NT2/D1 (cell line): Measurements from ENCODE around the gene CPEB3.

ENCODE experiments used
- SUZ12 ChIP-seq: IDR thresholded peaks from 2 replicates; pipeline ENCODE4 v1.6.1; 2011; ENCODE audit not compliant: insufficient read length, insufficient read depth; ENCODE audit errors: extremely low read depth
- YY1 ChIP-seq: IDR thresholded peaks from 2 replicates; pipeline ENCODE4 v1.6.1; 2011; ENCODE audit not compliant: insufficient read length, insufficient read depth
- ZNF274 ChIP-seq: IDR thresholded peaks from 2 replicates; pipeline ENCODE4 v1.6.1; 2011; ENCODE audit warnings: mild to moderate bottlenecking, low read depth, low read length

GRCh38 chr10:92024700-92025099 lies 266.2 kb downstream of the CPEB3 start:
- TF ChIP-seq SUZ12 (no peak), ZNF274 (no peak), YY1 (no peak)
